Measurements from ENCODE around the gene PRDM16. TPM values are rescaled to one million over a fixed set of nuclear protein-coding genes. Genes with fewer than 3 reads are reported as not detected.

PRDM16 gene
- total and polyA plus RNA-seq, 2 donors (not counting 1 experiment from before 2014, with no cell fraction given), result 0.03 to 0.12 TPM

- Mint-ChIP-seq H3K27me3 (no peaks in the 10 kb centered on the region), H3K9me3 (ENCODE audit: insufficient read depth) (no peaks in the 10 kb centered on the region), H3K4me3 (no peak overlapping the region), H3K27ac (no peak overlapping the region), H3K4me1 (no peaks in the 10 kb centered on the region)
- Histone ChIP-seq H3K4me1 (ENCODE audit: control insufficient read depth in 2 of 2, insufficient read depth in 2 of 2, low read length in 2 of 2) (no peaks in the 10 kb centered on the region), H2AFZ (ENCODE audit: insufficient read depth, low read depth, low read length, poor library complexity, severe bottlenecking) (no peak overlapping the region), H3K79me2 (ENCODE audit: control insufficient read depth, insufficient read depth, low read length) (no peaks in the 10 kb centered on the region), H3K27ac (ENCODE audit: low read length in 2 of 2) (no peak overlapping the region), H3K4me2 (replicated peaks; ENCODE audit: low read depth, low read length, poor library complexity, severe bottlenecking) (no peak overlapping the region), H3K36me3 (replicated peaks in 1 of 2; ENCODE audit: control extremely low read depth in 1 of 2, control insufficient read depth in 1 of 2, extremely low read depth in 1 of 2, insufficient read depth in 2 of 2, low read length in 1 of 2) (no peaks in the 10 kb centered on the region), H3K4me3 (ENCODE audit: control extremely low read depth in 1 of 5, extremely low read depth in 1 of 5, insufficient read depth in 1 of 5, low read depth in 2 of 5, low read length in 4 of 5) (no peak overlapping the region), H3K27me3 (replicated peaks in 1 of 4; ENCODE audit: control extremely low read depth in 1 of 4, control insufficient read depth in 3 of 4, insufficient read depth in 4 of 4, low read length in 3 of 4) (no peaks in the 10 kb centered on the region), H4K20me1 (ENCODE audit: control insufficient read depth, insufficient read depth, low read length, poor library complexity, severe bottlenecking) (no peaks in the 10 kb centered on the region), H3K9me3 (ENCODE audit: control extremely low read depth in 1 of 3, control insufficient read depth in 2 of 3, insufficient read depth in 1 of 3, low read length in 2 of 3) (peaks cover 0 to 7% (median 0%) of the 10 kb centered on the region in 3 donors), H3K9ac (ENCODE audit: low read length) (no peak overlapping the region)
- intact Hi-C loops (cut with micrococcal nuclease), result no loop called here
- WGBS (ENCODE audit: insufficient coverage), result 85% methylated on average over 7 of the region's 14 CpGs
- ATAC-seq (ENCODE audit: low read depth), result no peak
- TF ChIP-seq CTCF (IDR thresholded peaks at IDR 0.05) (no peak), EZH2 (IDR thresholded peaks at IDR 0.05; ENCODE audit: borderline replicate concordance, insufficient read depth, low read depth, low read length, poor library complexity, severe bottlenecking) (no peak)
- ChIA-PET POLR2A (no interaction called here), CTCF (no interaction called here)
- DNase-seq, result no peak
These were observed 52.0 kb downstream of the PRDM16 start for GRCh38 chr1:3120994-3121393.

GRCh38 chr1:3121401-3122210 is 52.6 kb downstream of the PRDM16 start:
- Histone ChIP-seq H2AFZ (ENCODE audit: insufficient read depth, low read depth, low read length, poor library complexity, severe bottlenecking) (no peak overlapping the region), H3K4me2 (replicated peaks; ENCODE audit: low read depth, low read length, poor library complexity, severe bottlenecking) (no peak overlapping the region), H3K9ac (ENCODE audit: low read length) (no peak overlapping the region), H3K36me3 (replicated peaks in 1 of 2; ENCODE audit: control extremely low read depth in 1 of 2, control insufficient read depth in 1 of 2, extremely low read depth in 1 of 2, insufficient read depth in 2 of 2, low read length in 1 of 2) (no peaks in the 10 kb centered on the region), H3K27me3 (replicated peaks in 1 of 4; ENCODE audit: control extremely low read depth in 1 of 4, control insufficient read depth in 3 of 4, insufficient read depth in 4 of 4, low read length in 3 of 4) (no peaks in the 10 kb centered on the region), H3K27ac (ENCODE audit: low read length in 2 of 2) (no peak overlapping the region), H3K9me3 (ENCODE audit: control extremely low read depth in 1 of 3, control insufficient read depth in 2 of 3, insufficient read depth in 1 of 3, low read length in 2 of 3) (peaks cover 0 to 3% (median 0%) of the 10 kb centered on the region in 3 donors), H3K79me2 (ENCODE audit: control insufficient read depth, insufficient read depth, low read length) (no peaks in the 10 kb centered on the region), H3K4me3 (ENCODE audit: control extremely low read depth in 1 of 5, extremely low read depth in 1 of 5, insufficient read depth in 1 of 5, low read depth in 2 of 5, low read length in 4 of 5) (no peak overlapping the region), H4K20me1 (ENCODE audit: control insufficient read depth, insufficient read depth, low read length, poor library complexity, severe bottlenecking) (no peaks in the 10 kb centered on the region), H3K4me1 (ENCODE audit: control insufficient read depth in 2 of 2, insufficient read depth in 2 of 2, low read length in 2 of 2) (no peaks in the 10 kb centered on the region)
- no peak for TF ChIP-seq EZH2 (IDR thresholded peaks at IDR 0.05; ENCODE audit: borderline replicate concordance, insufficient read depth, low read depth, low read length, poor library complexity, severe bottlenecking)
- no peak for TF ChIP-seq CTCF (IDR thresholded peaks at IDR 0.05)
- DNase-seq (no peak), ATAC-seq (ENCODE audit: low read depth) (no peak)
- H3K27me3 Mint-ChIP-seq, result no peaks in the 10 kb centered on the region
- no peaks in the 10 kb centered on the region for H3K4me1 Mint-ChIP-seq
- H3K9me3 Mint-ChIP-seq (ENCODE audit: insufficient read depth), result no peaks in the 10 kb centered on the region
- 94% methylated on average over 41 of the region's 46 CpGs for WGBS (ENCODE audit: insufficient coverage)
- H3K27ac Mint-ChIP-seq, result no peak overlapping the region
- ChIA-PET POLR2A (no interaction called here), CTCF (no interaction called here)
- intact Hi-C loops (cut with micrococcal nuclease), result no loop called here
- H3K4me3 Mint-ChIP-seq, result no peak overlapping the region
